Myometrial cell (primary cell): ENCODE measurements around the gene MMEL1. TPM values are rescaled to one million over a fixed set of nuclear protein-coding genes. Genes with fewer than 3 reads are reported as not detected.

Source experiments
- total RNA-seq: library from RNA; depleted of rRNA; stranded (reverse); fragments of >200 nt; gene quantifications from 2 replicates; pipeline ENCODE4 v1.2.3, GENCODE V29; 2015

The MMEL1 gene
- not detected in 2 replicates for total RNA-seq

GRCh38 chr1:2632561-2633361 is at the start of gene MMEL1:
Gene MMEL1 (minus strand): TSS chr1:2633016. CDS start chr1:2629484, 3,532 bp downstream.

GRCh38 chr1:2586154-2587070 is 46.4 kb downstream of the MMEL1 start, which contains the start of gene PRXL2B:
Gene PRXL2B (plus strand): TSS chr1:2586777. CDS start chr1:2586886, 109 bp downstream.

GRCh38 chr1:2556277-2556677 is 76.5 kb downstream of the MMEL1 start, which contains the start of gene TNFRSF14:
Gene TNFRSF14 (plus strand): TSS chr1:2556371. CDS start chr1:2556665, 294 bp downstream.

Other genes with a start within 250 kb of the MMEL1 start
- 6.7 and 11.5 TPM in 2 replicates for gene MORN1, start 241.5 kb downstream of the MMEL1 start, total RNA-seq
- 111 and 126 TPM in 2 replicates for gene RER1, start 241.2 kb downstream of the MMEL1 start, total RNA-seq
- gene PEX10, start 220.5 kb downstream of the MMEL1 start, total RNA-seq, result 29.4 and 37.9 TPM in 2 replicates
- gene PLCH2, start 156.7 kb downstream of the MMEL1 start, total RNA-seq, result not detected in 2 replicates
- 37.9 and 39.8 TPM in 2 replicates for gene PANK4, start 106.4 kb downstream of the MMEL1 start, total RNA-seq
- gene HES5, start 102.8 kb downstream of the MMEL1 start, total RNA-seq, result not detected in 2 replicates
- gene TNFRSF14, start 76.6 kb downstream of the MMEL1 start, total RNA-seq, result 20.2 and 25.9 TPM in 2 replicates
- 20.4 and 23.1 TPM in 2 replicates for gene PRXL2B, start 46.2 kb downstream of the MMEL1 start, total RNA-seq
- under 0.01 TPM in 2 replicates for gene TTC34, start 168.7 kb upstream of the MMEL1 start, total RNA-seq